ENCODE data around the gene FRMD3. TPM values are rescaled to one million over a fixed set of nuclear protein-coding genes. Genes with fewer than 3 reads are reported as not detected.

The FRMD3 gene
- total RNA-seq, 1 donor from 2014 or later: 0.40 TPM

DNA sequence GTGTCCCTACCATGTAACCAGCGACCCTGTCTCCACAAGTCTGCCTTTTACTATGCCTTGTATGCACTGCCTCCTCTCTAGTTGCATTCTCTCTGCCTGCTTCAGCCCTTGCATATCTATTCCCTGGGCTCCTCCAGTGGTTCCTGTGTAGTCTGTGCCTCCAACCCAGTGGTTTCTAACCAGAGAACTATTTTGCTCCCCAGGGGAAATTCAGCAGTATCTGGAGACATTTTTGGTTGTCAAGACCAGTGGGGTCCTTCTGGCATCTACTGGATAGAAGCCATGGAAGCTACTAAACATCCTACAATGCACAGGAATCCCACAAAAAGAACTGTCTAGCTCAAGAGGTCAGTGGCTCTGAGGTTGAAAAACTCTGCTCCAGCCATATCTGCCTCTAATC is 251.2 kb downstream of the FRMD3 start:
- Mint-ChIP-seq H3K27me3 (ENCODE audit: low read depth) (peaks cover 13% of the 10 kb centered on the region), H3K36me3 (no peaks in the 10 kb centered on the region), H3K4me3 (no peak overlapping the region), H3K27ac (no peak overlapping the region), H3K4me1 (peaks cover 3% of the 10 kb centered on the region), H3K9me3 (no peaks in the 10 kb centered on the region)
- TF ChIP-seq, protein P1, sequence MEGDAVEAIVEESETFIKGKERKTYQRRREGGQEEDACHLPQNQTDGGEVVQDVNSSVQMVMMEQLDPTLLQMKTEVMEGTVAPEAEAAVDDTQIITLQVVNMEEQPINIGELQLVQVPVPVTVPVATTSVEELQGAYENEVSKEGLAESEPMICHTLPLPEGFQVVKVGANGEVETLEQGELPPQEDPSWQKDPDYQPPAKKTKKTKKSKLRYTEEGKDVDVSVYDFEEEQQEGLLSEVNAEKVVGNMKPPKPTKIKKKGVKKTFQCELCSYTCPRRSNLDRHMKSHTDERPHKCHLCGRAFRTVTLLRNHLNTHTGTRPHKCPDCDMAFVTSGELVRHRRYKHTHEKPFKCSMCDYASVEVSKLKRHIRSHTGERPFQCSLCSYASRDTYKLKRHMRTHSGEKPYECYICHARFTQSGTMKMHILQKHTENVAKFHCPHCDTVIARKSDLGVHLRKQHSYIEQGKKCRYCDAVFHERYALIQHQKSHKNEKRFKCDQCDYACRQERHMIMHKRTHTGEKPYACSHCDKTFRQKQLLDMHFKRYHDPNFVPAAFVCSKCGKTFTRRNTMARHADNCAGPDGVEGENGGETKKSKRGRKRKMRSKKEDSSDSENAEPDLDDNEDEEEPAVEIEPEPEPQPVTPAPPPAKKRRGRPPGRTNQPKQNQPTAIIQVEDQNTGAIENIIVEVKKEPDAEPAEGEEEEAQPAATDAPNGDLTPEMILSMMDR (IDR thresholded peaks at IDR 0.05; ENCODE audit: unreplicated experiment): no peak
- no peak for DNase-seq (ENCODE audit: low spot score in 2 of 2, unreplicated experiment in 2 of 2)

DNA sequence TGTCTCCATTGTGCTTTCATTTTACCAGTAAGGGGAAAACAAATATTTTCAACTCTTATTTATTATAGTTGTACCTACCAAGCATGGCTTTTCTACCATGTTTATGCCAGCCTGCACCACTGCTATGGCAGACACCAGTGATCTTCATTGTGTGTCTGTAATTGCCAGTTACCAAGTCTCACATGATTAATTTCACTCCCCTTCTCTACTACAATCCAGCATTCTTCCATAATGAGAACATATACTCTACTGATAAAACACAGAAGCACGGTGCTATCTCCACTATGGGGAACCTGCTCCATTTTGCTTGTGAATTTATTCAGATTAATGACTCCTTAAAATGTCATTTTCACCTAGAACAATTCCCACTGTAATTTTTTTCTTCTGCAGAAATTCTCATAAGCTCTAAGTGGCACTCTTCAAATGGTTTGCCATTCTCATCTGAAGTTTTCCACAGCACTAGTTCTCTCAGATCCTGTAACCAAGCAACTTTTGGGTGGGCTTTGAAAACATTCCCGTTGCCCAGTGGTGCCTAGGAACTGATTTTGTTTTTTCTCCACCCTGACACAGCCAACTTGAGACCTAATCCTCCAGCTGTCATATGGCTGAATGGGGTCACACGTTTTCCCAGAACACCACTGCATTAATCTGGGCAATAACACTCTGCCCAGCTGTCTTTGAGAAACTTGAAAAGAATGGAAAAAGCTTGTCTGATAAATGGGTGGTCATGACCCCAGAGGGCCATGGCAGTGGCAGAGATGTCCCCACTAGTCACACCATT is 252.6 kb downstream of the FRMD3 start:
- H3K27me3 Mint-ChIP-seq (ENCODE audit: low read depth): peaks cover 9% of the 10 kb centered on the region
- no peaks in the 10 kb centered on the region for H3K36me3 Mint-ChIP-seq
- no peak overlapping the region for H3K4me3 Mint-ChIP-seq
- H3K4me1 Mint-ChIP-seq: peaks cover 12% of the 10 kb centered on the region
- no peak for DNase-seq (ENCODE audit: low spot score in 2 of 2, unreplicated experiment in 2 of 2)
- no peaks in the 10 kb centered on the region for H3K9me3 Mint-ChIP-seq
- H3K27ac Mint-ChIP-seq: no peak overlapping the region
- TF ChIP-seq, protein P1 (IDR thresholded peaks at IDR 0.05; ENCODE audit: unreplicated experiment): no peak

- Mint-ChIP-seq H3K27ac (no peak overlapping the region), H3K4me1 (peaks cover 12% of the 10 kb centered on the region), H3K27me3 (ENCODE audit: low read depth) (peaks cover 7% of the 10 kb centered on the region), H3K9me3 (no peaks in the 10 kb centered on the region), H3K36me3 (no peaks in the 10 kb centered on the region), H3K4me3 (no peak overlapping the region)
- TF ChIP-seq, protein P1 (IDR thresholded peaks at IDR 0.05; ENCODE audit: unreplicated experiment): no peak
- no peak for DNase-seq (ENCODE audit: low spot score in 2 of 2, unreplicated experiment in 2 of 2)
Measured at GRCh38 chr9:83284746-83285145, 253.5 kb downstream of the FRMD3 start.

- Mint-ChIP-seq H3K9me3 (no peaks in the 10 kb centered on the region), H3K27ac (no peak overlapping the region), H3K4me1 (peaks cover 12% of the 10 kb centered on the region), H3K36me3 (no peaks in the 10 kb centered on the region), H3K27me3 (ENCODE audit: low read depth) (peaks cover 7% of the 10 kb centered on the region), H3K4me3 (no peak overlapping the region)
- DNase-seq (ENCODE audit: low spot score in 2 of 2, unreplicated experiment in 2 of 2): no peak
- TF ChIP-seq, protein P1 (IDR thresholded peaks at IDR 0.05; ENCODE audit: unreplicated experiment): no peak
Measured at GRCh38 chr9:83283528-83283927, 254.7 kb downstream of the FRMD3 start.

GRCh38 chr9:83281306-83282255 is 256.6 kb downstream of the FRMD3 start:
- H3K4me3 Mint-ChIP-seq: no peak overlapping the region
- peaks cover 12% of the 10 kb centered on the region for H3K4me1 Mint-ChIP-seq
- no peaks in the 10 kb centered on the region for H3K36me3 Mint-ChIP-seq
- no peak for DNase-seq (ENCODE audit: low spot score in 2 of 2, unreplicated experiment in 2 of 2)
- H3K27ac Mint-ChIP-seq: no peak overlapping the region
- peaks cover 2% of the 10 kb centered on the region for H3K27me3 Mint-ChIP-seq (ENCODE audit: low read depth)
- TF ChIP-seq, protein P1 (IDR thresholded peaks at IDR 0.05; ENCODE audit: unreplicated experiment): no peak
- no peaks in the 10 kb centered on the region for H3K9me3 Mint-ChIP-seq
